Fibroblast of skin of right biceps (primary cell): ENCODE data around the gene EMX1.

ENCODE experiments used
- DNase-seq: peaks from one replicate; pipeline ENCODE4 v3.0.0-alpha.2; 2013

Gene EMX1

GRCh38 chr2:72917138-72917876 lies at the start of gene EMX1:
Gene EMX1 (plus strand): TSS chr2:72917519. CDS start chr2:72917853, 334 bp downstream.
- no peak for DNase-seq

GRCh38 chr2:72871060-72871459 lies 46.3 kb upstream of the EMX1 start:
- DNase-seq: no peak

GRCh38 chr2:72871880-72872279 lies 45.4 kb upstream of the EMX1 start:
- DNase-seq: no peak

GRCh38 chr2:72883356-72883962 lies 33.9 kb upstream of the EMX1 start:
- DNase-seq: peak; percentile 41

- DNase-seq: no peak
These were observed 30.8 kb upstream of the EMX1 start for GRCh38 chr2:72886505-72887031.

- peak; percentile 58 for DNase-seq
These were observed 30.1 kb upstream of the EMX1 start, which contains the start of gene SPR for GRCh38 chr2:72887032-72887739. Gene SPR (plus strand): TSS chr2:72887408. CDS start chr2:72887433, 25 bp downstream.

- peak; percentile 85 for DNase-seq
These were observed 29.4 kb upstream of the EMX1 start for GRCh38 chr2:72887740-72888437.

GRCh38 chr2:72888438-72889202 lies 28.7 kb upstream of the EMX1 start:
- DNase-seq: no peak

GRCh38 chr2:72889991-72890390 lies 27.3 kb upstream of the EMX1 start:
- no peak for DNase-seq

- DNase-seq: no peak
These were observed 26.1 kb upstream of the EMX1 start for GRCh38 chr2:72891091-72891818.

- DNase-seq: peak; percentile 67
These were observed 24.7 kb upstream of the EMX1 start for GRCh38 chr2:72892506-72893173.

GRCh38 chr2:72893594-72894319 lies 23.6 kb upstream of the EMX1 start:
- DNase-seq: peak; percentile 68

GRCh38 chr2:72894514-72894913 lies 22.8 kb upstream of the EMX1 start:
- no peak for DNase-seq

GRCh38 chr2:72895154-72895553 lies 22.2 kb upstream of the EMX1 start:
- DNase-seq: no peak

- peak; percentile 67 for DNase-seq
These were observed 21.5 kb upstream of the EMX1 start for GRCh38 chr2:72895759-72896281.

- DNase-seq: peak; percentile 64
These were observed 20.9 kb upstream of the EMX1 start for GRCh38 chr2:72896446-72896845.

GRCh38 chr2:72897785-72898584 lies 19.3 kb upstream of the EMX1 start:
- no peak for DNase-seq

- no peak for DNase-seq
These were observed 18.8 kb upstream of the EMX1 start for GRCh38 chr2:72898585-72898906.

GRCh38 chr2:72900191-72900825 lies 17.0 kb upstream of the EMX1 start:
- no peak for DNase-seq
